Endothelial cell of umbilical vein (primary cell): ENCODE results near the gene LARP1B.

ENCODE experiments used
- CTCF ChIP-seq, 2 donors: IDR thresholded peaks; 1 replicate in 1 of 2; 2 replicates in 1 of 2; pipeline ENCODE4 v1.5.1; 2011; ENCODE audit warnings: low read length in 2 of 2, mild to moderate bottlenecking in 2 of 2, moderate library complexity in 2 of 2, control low read depth in 1 of 2, inconsistent platforms in 1 of 2, low read depth in 1 of 2; ENCODE audit not compliant: insufficient read depth in 1 of 2; ENCODE audit errors: extremely low read depth in 1 of 2
- EZH2 ChIP-seq: IDR thresholded peaks from 2 replicates; pipeline ENCODE4 v1.6.1; 2012; ENCODE audit warnings: borderline replicate concordance, low read depth, mild to moderate bottlenecking, moderate library complexity, low read length, inconsistent platforms; ENCODE audit not compliant: severe bottlenecking
- JUN ChIP-seq: IDR thresholded peaks from 2 replicates; pipeline ENCODE4 v1.6.1; 2011; ENCODE audit warnings: borderline replicate concordance, low read depth; ENCODE audit not compliant: insufficient read length, insufficient read depth
- POLR2A ChIP-seq: IDR thresholded peaks from 2 replicates; pipeline ENCODE4 v1.6.1; 2012; ENCODE audit warnings: low read depth, mild to moderate bottlenecking, control low read depth, low read length
- POLR2AphosphoS5 ChIP-seq: IDR thresholded peaks from 2 replicates; pipeline ENCODE4 v1.6.1; 2012; ENCODE audit warnings: low read depth, mild to moderate bottlenecking, control low read depth, low read length, moderate library complexity; ENCODE audit not compliant: insufficient read depth

- no peak for TF ChIP-seq CTCF (IDR thresholded peaks at IDR 0.05; ENCODE audit: extremely low read depth in 1 of 2, insufficient read depth in 1 of 2, low read depth in 1 of 2, low read length in 2 of 2)
- no peak for TF ChIP-seq JUN
- no peak for TF ChIP-seq POLR2AphosphoS5
- no peak for TF ChIP-seq POLR2A
- no peak for TF ChIP-seq EZH2
Observed at GRCh38 chr4:128255906-128256305, 194.8 kb downstream of the LARP1B start.
